PC-3 (cell line): ENCODE measurements around the gene MLEC.
A peak's percentile ranks its signal among the peaks of the same experiment; 100 is the strongest.

ENCODE experiments used
- EZH2phosphoT487 ChIP-seq: fragments of 300-600 bp; sonication (generic); IDR thresholded peaks from 2 replicates; pipeline ENCODE4 v1.6.1; 2018; ENCODE audit warnings: mild to moderate bottlenecking, antibody characterized with exemption, low read length, borderline replicate concordance
- TF ChIP-seq, protein P1 (sequence below): fragments of 300-600 bp; sonication (generic); conservative IDR thresholded peaks from 2 replicates; pipeline ENCODE4 v1.5.1; 2017; ENCODE audit warnings: antibody characterized with exemption, low read depth, mild to moderate bottlenecking, low read length

DNA sequence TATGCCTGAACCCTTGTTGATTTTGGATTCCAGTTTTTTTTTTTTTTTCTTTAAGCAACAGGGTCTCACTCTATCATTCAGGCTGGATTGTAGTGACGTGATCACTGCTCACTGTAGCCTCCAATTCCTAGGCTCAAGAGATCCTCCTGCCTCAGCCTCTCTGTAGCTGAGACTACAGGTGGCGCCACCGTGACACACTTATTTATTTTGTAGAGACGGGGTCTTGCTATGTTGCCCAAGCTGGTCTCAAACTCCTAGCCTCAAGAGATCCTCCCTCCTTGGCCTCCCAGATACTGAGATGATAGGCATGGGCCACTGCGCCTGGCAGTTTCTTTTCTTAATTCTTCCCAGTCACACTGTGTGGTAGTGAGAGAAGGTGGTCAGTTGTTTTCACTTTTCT is 63.9 kb downstream of the MLEC start:
- TF ChIP-seq, protein P1, sequence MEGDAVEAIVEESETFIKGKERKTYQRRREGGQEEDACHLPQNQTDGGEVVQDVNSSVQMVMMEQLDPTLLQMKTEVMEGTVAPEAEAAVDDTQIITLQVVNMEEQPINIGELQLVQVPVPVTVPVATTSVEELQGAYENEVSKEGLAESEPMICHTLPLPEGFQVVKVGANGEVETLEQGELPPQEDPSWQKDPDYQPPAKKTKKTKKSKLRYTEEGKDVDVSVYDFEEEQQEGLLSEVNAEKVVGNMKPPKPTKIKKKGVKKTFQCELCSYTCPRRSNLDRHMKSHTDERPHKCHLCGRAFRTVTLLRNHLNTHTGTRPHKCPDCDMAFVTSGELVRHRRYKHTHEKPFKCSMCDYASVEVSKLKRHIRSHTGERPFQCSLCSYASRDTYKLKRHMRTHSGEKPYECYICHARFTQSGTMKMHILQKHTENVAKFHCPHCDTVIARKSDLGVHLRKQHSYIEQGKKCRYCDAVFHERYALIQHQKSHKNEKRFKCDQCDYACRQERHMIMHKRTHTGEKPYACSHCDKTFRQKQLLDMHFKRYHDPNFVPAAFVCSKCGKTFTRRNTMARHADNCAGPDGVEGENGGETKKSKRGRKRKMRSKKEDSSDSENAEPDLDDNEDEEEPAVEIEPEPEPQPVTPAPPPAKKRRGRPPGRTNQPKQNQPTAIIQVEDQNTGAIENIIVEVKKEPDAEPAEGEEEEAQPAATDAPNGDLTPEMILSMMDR: peak; percentile 44; the same call in 1 of the 2 replicates
- no peak for TF ChIP-seq EZH2phosphoT487
